GM12801 (cell line): ENCODE measurements around the gene PKN2.

Source experiments
- TF ChIP-seq, protein P1 (sequence below): IDR thresholded peaks from one replicate; pipeline ENCODE4 v1.5.1; 2011; ENCODE audit warnings: control low read depth; ENCODE audit not compliant: insufficient read length; ENCODE audit errors: extremely low read depth

Gene PKN2

DNA sequence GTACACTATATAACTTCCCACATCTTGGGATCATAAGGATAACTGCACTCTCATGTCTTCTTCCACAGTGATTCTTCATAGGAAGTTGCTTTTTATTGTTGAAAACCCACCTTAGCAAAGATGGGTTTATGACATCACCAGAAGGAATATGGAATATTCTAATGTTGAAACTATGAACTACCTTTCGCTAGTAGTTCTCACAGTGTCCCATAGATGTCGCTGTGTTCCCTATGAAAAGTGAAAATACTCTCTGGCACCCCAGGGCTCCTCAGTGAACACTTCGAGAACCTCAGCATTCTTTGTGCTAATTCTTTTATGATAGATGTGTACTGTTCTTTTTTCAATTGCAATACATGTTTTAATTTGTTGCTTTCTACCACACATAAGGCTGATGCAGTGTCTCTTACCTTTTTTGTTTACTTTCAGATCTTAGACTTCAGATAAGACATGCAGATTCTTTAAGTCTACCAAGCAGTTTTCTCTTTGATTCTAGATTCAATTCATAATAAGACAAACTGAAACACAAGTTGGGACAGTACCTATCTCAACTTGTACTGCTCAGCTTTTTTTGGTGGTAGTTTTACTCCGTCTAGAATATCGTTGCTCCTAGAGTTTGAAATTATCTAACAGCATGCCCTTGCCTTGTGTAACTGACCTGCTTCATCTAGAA is 116.4 kb downstream of the PKN2 start:
- TF ChIP-seq, protein P1, sequence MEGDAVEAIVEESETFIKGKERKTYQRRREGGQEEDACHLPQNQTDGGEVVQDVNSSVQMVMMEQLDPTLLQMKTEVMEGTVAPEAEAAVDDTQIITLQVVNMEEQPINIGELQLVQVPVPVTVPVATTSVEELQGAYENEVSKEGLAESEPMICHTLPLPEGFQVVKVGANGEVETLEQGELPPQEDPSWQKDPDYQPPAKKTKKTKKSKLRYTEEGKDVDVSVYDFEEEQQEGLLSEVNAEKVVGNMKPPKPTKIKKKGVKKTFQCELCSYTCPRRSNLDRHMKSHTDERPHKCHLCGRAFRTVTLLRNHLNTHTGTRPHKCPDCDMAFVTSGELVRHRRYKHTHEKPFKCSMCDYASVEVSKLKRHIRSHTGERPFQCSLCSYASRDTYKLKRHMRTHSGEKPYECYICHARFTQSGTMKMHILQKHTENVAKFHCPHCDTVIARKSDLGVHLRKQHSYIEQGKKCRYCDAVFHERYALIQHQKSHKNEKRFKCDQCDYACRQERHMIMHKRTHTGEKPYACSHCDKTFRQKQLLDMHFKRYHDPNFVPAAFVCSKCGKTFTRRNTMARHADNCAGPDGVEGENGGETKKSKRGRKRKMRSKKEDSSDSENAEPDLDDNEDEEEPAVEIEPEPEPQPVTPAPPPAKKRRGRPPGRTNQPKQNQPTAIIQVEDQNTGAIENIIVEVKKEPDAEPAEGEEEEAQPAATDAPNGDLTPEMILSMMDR: no peak

DNA sequence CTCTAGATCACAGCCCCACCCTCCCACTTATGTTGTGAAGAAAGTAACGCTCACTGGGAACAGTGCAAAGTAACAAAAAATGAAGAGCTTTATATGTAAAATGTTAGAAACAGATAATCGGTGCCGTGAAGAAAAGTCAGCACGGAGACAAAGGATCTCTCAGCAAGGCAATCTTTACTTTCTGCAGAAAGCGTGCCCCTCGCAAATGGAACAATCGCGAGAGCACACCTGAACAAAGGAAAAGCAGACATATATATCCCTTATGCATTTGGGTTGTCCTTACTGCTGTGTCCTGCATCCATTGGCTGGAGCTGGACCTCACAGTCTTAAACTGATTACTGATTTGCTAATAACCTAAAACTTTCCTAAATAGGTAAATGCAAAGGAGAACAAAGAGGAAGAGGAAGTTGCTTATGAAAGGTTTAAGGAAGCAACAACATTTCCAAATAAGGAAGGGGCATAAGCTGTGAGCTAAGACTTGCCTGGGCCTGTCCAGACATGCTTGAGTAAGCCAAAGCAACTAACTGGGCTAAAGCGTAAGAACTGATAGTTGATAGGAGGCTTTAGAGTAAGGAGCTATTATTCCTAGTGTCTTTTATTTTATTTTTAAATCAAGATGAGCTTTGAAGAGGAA is 117.6 kb downstream of the PKN2 start:
- TF ChIP-seq, protein P1: no peak

DNA sequence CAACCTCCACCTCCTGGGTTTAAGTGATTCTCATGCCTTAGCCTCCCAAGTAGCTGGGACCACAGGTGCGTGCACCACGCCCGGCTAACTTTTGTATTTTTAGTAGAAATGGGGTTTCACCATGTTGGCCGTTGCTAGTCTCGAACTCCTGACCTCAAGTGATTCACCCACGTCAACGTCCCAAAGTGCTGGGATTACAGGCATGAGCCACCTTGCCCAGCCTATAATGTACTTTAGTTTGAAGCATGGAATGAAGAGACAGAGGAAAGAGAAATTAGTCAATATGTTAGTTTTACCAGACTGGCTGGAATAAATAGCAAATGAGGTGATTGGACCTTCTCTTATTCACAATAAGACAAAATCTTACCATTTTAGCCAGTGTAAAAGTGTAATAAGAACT is 118.3 kb downstream of the PKN2 start:
- TF ChIP-seq, protein P1: no peak

DNA sequence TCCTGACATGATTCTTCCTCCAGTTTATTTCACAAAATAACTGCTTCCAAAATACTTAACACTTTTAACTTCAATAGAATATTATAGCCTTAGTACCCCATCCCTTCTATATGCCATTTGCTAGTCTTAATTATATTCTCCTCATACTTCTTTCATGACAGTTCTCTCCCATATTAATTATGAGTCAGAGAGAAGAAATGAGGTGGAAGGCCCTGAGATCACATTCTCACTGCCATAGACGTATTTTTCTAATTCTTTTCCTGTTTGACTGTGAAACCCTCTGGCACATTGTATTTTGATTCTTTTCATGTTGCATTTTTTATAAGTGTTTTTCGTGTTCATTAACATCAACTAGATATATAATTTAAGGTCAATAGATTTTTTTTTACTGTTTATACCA is 118.9 kb downstream of the PKN2 start:
- TF ChIP-seq, protein P1: no peak

DNA sequence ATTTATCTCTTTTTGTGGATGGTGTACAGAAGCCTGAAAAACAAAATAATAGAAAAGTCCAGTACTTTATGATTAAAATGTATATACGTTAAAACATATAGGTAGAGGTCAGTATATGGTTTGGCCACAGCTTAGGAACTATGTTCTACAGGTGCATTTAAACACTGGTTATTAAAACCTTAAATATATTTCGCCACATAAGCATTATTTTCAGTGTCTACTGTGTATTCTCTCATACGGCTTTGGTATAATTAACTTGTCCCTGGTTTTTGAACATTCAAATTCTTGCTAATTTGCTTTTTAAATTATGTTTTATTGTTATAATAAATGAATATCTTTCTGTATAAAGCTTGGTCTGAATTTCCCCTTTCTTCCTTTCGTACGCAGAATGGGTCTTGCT is 119.4 kb downstream of the PKN2 start:
- TF ChIP-seq, protein P1: no peak

DNA sequence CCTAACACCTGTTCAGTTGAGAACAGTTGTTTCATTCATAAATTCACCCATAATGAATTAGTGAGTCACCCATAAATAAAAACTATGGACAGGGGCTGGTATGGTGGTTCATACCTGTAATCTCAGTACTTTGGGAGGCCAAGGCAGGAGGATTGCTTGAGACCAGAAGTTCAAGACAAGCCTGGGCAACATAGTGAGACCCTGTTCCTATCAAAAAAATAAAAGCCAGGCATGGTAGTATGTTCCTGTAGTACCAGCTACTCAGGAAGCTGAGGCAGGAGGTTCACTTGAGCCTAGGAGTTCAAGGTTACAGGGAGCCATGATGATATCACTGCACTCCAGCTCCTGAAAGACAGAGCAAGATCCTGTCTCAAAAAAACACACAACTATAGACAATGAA is 128.3 kb downstream of the PKN2 start:
- TF ChIP-seq, protein P1: no peak

DNA sequence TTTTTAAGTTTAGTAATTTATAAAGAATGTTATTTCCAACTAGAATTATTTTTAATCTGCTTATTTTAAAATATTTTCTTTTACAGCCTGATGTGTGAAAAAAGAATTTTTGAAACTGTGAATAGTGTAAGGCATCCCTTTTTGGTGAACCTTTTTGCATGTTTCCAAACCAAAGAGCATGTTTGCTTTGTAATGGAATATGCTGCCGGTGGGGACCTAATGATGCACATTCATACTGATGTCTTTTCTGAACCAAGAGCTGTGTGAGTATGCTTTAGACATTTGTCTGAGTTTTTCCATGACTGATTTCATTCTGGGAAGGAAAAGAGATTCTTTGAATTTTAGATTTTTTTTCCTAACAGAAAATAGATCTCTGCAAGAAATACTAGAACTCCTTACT is 129.4 kb downstream of the PKN2 start:
- TF ChIP-seq, protein P1: no peak
